ENCODE results near the gene PCSK2.

DNA sequence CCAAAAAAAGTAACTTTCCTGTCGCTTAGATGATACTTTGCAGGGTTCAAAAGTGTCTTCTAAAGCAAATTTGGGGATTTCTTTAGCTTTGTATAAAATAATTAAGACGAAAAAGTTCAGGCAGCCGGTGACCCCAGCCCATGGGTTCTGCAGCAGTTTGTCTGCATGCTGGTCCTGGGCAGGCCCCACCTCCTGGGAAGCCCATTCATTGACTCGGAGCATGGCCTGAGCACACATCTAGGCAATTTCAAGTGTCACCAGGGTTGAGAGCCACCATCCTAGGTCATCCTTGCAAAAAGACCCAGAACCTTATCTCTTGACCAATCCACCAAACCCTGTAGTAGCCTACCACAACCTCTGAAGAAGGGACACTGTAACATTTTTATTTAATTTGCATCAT is 283.7 kb downstream of the PCSK2 start:
- no peak for TF ChIP-seq CTCF (IDR thresholded peaks at IDR 0.05)
- TF ChIP-seq POLR2A (IDR thresholded peaks at IDR 0.05; ENCODE audit: low read depth) = no peak
- no peak for TF ChIP-seq EP300 (IDR thresholded peaks at IDR 0.05)

All from esophagus muscularis mucosa (tissue), 4 donors.